SJSA1 (cell line): ENCODE results near the gene TRNAU1AP. TPM values are rescaled to one million over a fixed set of nuclear protein-coding genes. Genes with fewer than 3 reads are reported as not detected.
"Not testable (repeated sequence)": the region's sequence is repeated elsewhere in the genome, so short reads cannot be mapped to it uniquely, and the experiment has no call there.

Experiments
- DNase-seq, 2 experiments: peaks; one replicate each; pipeline ENCODE4 v3.0.0-alpha.2; 2015 to 2020; ENCODE audit warnings: low spot score in 2 of 2, low read depth in 1 of 2
- H3K27ac ChIP-seq: fragments of 250-450 bp; sonication (Bioruptor Pico); 2 replicates; pipeline ENCODE4 v1.5.1; 2020; ENCODE audit warnings: mild to moderate bottlenecking, moderate library complexity
- H3K27me3 ChIP-seq: fragments of 250-450 bp; sonication (Bioruptor Pico); replicated peaks from 2 replicates; pipeline ENCODE4 v1.5.1; 2020; ENCODE audit warnings: mild to moderate bottlenecking, moderate library complexity
- H3K36me3 ChIP-seq: fragments of 250-450 bp; sonication (Bioruptor Pico); 2 replicates; pipeline ENCODE4 v1.5.1; 2020; ENCODE audit warnings: mild to moderate bottlenecking
- H3K4me1 ChIP-seq: fragments of 250-450 bp; sonication (Bioruptor Pico); replicated peaks from 2 replicates; pipeline ENCODE4 v1.6.1; 2021; ENCODE audit warnings: mild to moderate bottlenecking
- H3K4me3 ChIP-seq: fragments of 250-450 bp; sonication (Bioruptor Pico); 2 replicates; pipeline ENCODE4 v1.5.1; 2020; ENCODE audit warnings: mild to moderate bottlenecking
- H3K9me3 ChIP-seq: fragments of 250-450 bp; sonication (Bioruptor Pico); replicated peaks from 2 replicates; pipeline ENCODE4 v1.5.1; 2020; ENCODE audit warnings: mild to moderate bottlenecking
- total RNA-seq: library from RNA; depleted of rRNA; stranded (reverse); fragments of >200 nt; shearing (Covaris generic); gene quantifications from 2 replicates; pipeline ENCODE4 v1.2.3, GENCODE V29; 2014

The TRNAU1AP gene
- total RNA-seq, 1 experiment from 2014 or later, result 26.1 TPM

GRCh38 chr1:28537457-28538199 is 15.3 kb upstream of the TRNAU1AP start:
- peaks cover 58% of the 10 kb centered on the region for H3K36me3 ChIP-seq
- no peak overlapping the region for H3K4me3 ChIP-seq
- H3K27me3 ChIP-seq, result no peaks in the 10 kb centered on the region
- H3K4me1 ChIP-seq, result no peaks in the 10 kb centered on the region
- no peak for DNase-seq
- no peaks in the 10 kb centered on the region for H3K9me3 ChIP-seq
- H3K27ac ChIP-seq, result no peak overlapping the region

DNA sequence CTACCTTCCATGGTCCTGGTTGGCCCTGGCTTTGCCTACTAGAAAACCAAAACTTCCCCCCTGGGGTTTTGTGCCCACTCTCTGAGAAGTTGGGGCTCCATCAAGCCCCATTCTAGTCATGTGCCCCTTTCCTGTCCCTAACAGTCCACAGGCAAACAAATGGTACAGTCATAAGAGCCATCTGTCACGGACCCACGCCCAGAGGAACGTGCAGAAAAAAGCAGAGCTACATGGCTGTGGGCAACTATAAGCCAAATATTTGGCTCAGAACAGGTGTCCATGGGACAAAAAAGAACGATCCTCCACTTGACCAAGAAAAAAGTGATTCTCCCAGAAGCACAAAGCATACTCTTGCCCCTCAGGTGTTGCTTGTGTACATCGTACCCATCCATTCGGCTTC is 14.6 kb upstream of the TRNAU1AP start:
- Histone ChIP-seq H3K9me3 (no peaks in the 10 kb centered on the region), H3K4me1 (no peaks in the 10 kb centered on the region), H3K4me3 (no peak overlapping the region), H3K27me3 (no peaks in the 10 kb centered on the region), H3K27ac (no peak overlapping the region), H3K36me3 (peaks cover 52% of the 10 kb centered on the region)
- DNase-seq, result no peak

DNA sequence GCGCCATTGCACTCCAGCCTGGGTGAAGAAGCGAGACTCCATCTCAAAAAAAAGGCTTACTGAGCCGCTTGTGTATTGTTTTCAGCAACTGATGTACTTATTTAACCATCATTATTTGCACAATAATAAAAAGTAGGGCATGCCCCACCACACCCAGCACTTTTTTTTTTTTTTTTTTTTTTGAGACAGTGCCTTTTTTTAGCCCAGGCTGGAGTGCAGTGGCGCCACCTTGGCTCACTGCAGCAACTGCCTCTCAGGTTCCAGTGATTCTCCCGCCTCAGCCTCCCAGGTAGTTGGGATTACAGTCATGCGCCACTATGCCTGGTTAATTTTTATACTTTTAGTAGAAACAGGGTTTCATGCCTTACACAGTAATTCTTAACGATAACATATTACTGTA is 12.2 kb upstream of the TRNAU1AP start:
- DNase-seq, result no peak
- Histone ChIP-seq H3K27ac (no peak overlapping the region), H3K36me3 (peaks cover 34% of the 10 kb centered on the region), H3K4me1 (no peaks in the 10 kb centered on the region), H3K27me3 (no peaks in the 10 kb centered on the region), H3K4me3 (no peak overlapping the region), H3K9me3 (no peaks in the 10 kb centered on the region)

GRCh38 chr1:28541414-28542015 is 11.4 kb upstream of the TRNAU1AP start:
- not testable (repeated sequence) for DNase-seq, H3K27me3 ChIP-seq, H3K4me1 ChIP-seq, H3K4me3 ChIP-seq, H3K27ac ChIP-seq, H3K9me3 ChIP-seq
- H3K36me3 ChIP-seq, result peaks cover 25% of the 10 kb centered on the region

GRCh38 chr1:28545246-28545628 is 7.6 kb upstream of the TRNAU1AP start:
- Histone ChIP-seq H3K4me3 (no peak overlapping the region), H3K9me3 (no peaks in the 10 kb centered on the region), H3K27ac (no peak overlapping the region), H3K36me3 (no peaks in the 10 kb centered on the region), H3K4me1 (no peaks in the 10 kb centered on the region), H3K27me3 (no peaks in the 10 kb centered on the region)
- no peak for DNase-seq

GRCh38 chr1:28548318-28548717 is 4.6 kb upstream of the TRNAU1AP start:
- Histone ChIP-seq H3K4me3 (no peak overlapping the region), H3K4me1 (0 out of 2 replicates have a peak, but pooled peaks cover 3% of the 10 kb centered on the region), H3K27me3 (no peaks in the 10 kb centered on the region), H3K27ac (no peak overlapping the region), H3K9me3 (no peaks in the 10 kb centered on the region), H3K36me3 (no peaks in the 10 kb centered on the region)
- DNase-seq, result no peak

- Histone ChIP-seq H3K36me3 (peaks cover 3% of the 10 kb centered on the region; the same call in 1 of the 2 replicates), H3K4me1 (0 out of 2 replicates have a peak, but pooled peaks cover 7% of the 10 kb centered on the region), H3K9me3 (no peaks in the 10 kb centered on the region), H3K27me3 (no peaks in the 10 kb centered on the region), H3K27ac (no peak overlapping the region), H3K4me3 (no peak overlapping the region)
- DNase-seq, result no peak
These were observed 1.5 kb upstream of the TRNAU1AP start for GRCh38 chr1:28551381-28551780.

- peaks cover 66% of the 10 kb centered on the region for H3K36me3 ChIP-seq
- no peaks in the 10 kb centered on the region for H3K9me3 ChIP-seq
- H3K4me3 ChIP-seq, result no peak overlapping the region
- H3K27me3 ChIP-seq, result no peaks in the 10 kb centered on the region
- H3K27ac ChIP-seq, result no peak overlapping the region
- no peaks in the 10 kb centered on the region for H3K4me1 ChIP-seq
- no peak for DNase-seq
These were observed 8.0 kb downstream of the TRNAU1AP start for GRCh38 chr1:28560886-28561285.

GRCh38 chr1:28564310-28564709 is 11.4 kb downstream of the TRNAU1AP start:
- H3K4me3 ChIP-seq, result no peak overlapping the region
- H3K9me3 ChIP-seq, result no peaks in the 10 kb centered on the region
- DNase-seq, result no peak
- no peak overlapping the region for H3K27ac ChIP-seq
- no peaks in the 10 kb centered on the region for H3K27me3 ChIP-seq
- H3K36me3 ChIP-seq, result peaks cover 76% of the 10 kb centered on the region
- H3K4me1 ChIP-seq, result no peaks in the 10 kb centered on the region

DNA sequence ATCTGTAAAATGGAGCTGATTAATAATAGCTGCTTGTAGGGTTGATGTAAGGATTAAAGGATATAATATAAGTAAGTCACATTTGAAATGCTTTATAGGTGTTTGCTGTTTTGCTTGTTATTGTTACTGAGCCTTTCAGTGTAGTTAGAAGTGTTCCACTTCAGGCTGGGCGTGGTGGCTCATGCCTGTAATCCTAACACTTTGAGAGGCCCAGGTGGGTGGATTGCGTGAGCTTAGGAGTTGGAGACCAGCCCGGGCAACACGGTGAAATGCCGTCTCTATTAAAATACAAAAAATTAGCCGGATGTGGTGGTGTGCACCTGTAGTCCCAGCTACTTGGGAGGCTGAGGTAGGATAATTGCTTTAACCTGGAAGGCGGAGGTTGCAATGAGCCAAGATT is 12.2 kb downstream of the TRNAU1AP start:
- Histone ChIP-seq H3K27ac (no peak overlapping the region), H3K4me1 (no peaks in the 10 kb centered on the region), H3K4me3 (no peak overlapping the region), H3K9me3 (no peaks in the 10 kb centered on the region), H3K36me3 (peaks cover 72% of the 10 kb centered on the region), H3K27me3 (no peaks in the 10 kb centered on the region)
- DNase-seq, result no peak

DNA sequence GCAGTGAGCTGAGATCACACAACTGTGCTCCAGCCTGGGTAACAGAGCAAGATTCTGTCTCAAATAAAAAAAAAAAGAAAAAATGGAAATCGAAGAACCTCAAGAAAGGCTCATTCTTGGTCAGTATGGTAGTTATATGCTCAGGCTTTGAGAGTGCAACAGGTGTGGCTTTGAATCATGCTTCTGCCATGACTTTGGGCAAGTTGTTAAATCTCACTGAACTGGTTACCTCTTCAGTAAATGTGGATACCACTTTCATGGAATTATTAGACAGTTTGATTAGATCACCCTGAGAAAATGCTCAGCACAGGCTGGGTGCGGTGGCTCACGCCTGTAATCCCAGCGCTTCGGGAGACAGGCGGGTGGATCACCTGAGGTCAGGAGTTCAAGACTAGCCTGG is 12.8 kb downstream of the TRNAU1AP start:
- no peaks in the 10 kb centered on the region for H3K27me3 ChIP-seq

GRCh38 chr1:28566931-28567330 is 14.0 kb downstream of the TRNAU1AP start:
- Histone ChIP-seq H3K9me3 (no peaks in the 10 kb centered on the region), H3K27me3 (no peaks in the 10 kb centered on the region), H3K4me3 (no peak overlapping the region), H3K36me3 (peaks cover 70% of the 10 kb centered on the region), H3K27ac (no peak overlapping the region), H3K4me1 (no peaks in the 10 kb centered on the region)
- DNase-seq, result no peak

More for the DNA sequence above, 12.8 kb downstream of the TRNAU1AP start:
- Histone ChIP-seq H3K9me3 (no peaks in the 10 kb centered on the region), H3K4me1 (no peaks in the 10 kb centered on the region), H3K36me3 (peaks cover 70% of the 10 kb centered on the region), H3K4me3 (no peak overlapping the region), H3K27ac (no peak overlapping the region)
- DNase-seq, result no peak

DNA sequence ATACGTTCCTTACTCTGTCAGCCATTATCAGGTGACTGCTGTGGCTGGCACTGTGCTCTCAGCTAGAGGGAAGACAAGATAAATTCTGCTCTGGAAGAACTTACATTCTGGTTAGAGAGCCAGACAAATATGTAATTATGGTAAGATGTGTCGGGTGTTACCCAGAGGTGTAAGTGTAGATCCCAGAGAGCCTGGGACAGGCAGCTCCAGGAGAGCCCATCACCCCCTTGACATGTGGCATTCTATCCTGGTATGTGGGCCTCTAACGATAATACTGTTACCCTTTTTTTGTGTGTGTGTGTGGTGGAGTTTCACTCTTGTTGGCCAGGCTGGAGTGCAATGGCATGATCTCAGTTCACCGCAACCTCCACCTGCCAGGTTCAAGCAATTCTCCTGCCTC is 19.0 kb downstream of the TRNAU1AP start:
- no peaks in the 10 kb centered on the region for H3K9me3 ChIP-seq
- H3K4me3 ChIP-seq, result no peak overlapping the region
- H3K36me3 ChIP-seq, result peaks cover 58% of the 10 kb centered on the region
- no peaks in the 10 kb centered on the region for H3K27me3 ChIP-seq
- H3K4me1 ChIP-seq, result no peaks in the 10 kb centered on the region
- no peak for DNase-seq
- H3K27ac ChIP-seq, result no peak overlapping the region

- H3K27me3 ChIP-seq, H3K9me3 ChIP-seq, H3K27ac ChIP-seq, DNase-seq, H3K4me1 ChIP-seq, H3K4me3 ChIP-seq: not testable (repeated sequence)
- H3K36me3 ChIP-seq, result peaks cover 59% of the 10 kb centered on the region
These were observed 20.0 kb downstream of the TRNAU1AP start for GRCh38 chr1:28572891-28573290.
